IMR-90 (cell line): ENCODE results near the gene FAM20A. TPM values are rescaled to one million over a fixed set of nuclear protein-coding genes. Genes with fewer than 3 reads are reported as not detected.
A peak's percentile ranks its signal among the peaks of the same experiment; 100 is the strongest.

Experiments used
- ATAC-seq: fragments of 200-7000 bp; cut with Tn5 transposase; 2 replicates; pipeline ENCODE4 v1.9.1; 2020; ENCODE audit warnings: low read depth, mild to moderate bottlenecking, moderate library complexity
- BruUV-seq: library from RNA; stranded (reverse); fragments of 400-500 nt; replicated peaks from 2 replicates; lab custom pipeline; 2021; lab: Mats Ljungman, UMichigan
- CTCF ChIA-PET: fragments of 300-600 bp; formaldehyde crosslinking; extraction: SDS; loops from one replicate; lab custom pipeline; 2021; ENCODE audit warnings: antibody characterized with exemption; lab: Yijun Ruan, JAX
- POLR2A ChIA-PET: fragments of 300-600 bp; sonication (Branson Sonifier 250); formaldehyde crosslinking; loops from one replicate; lab custom pipeline; 2022; ENCODE audit warnings: antibody characterized with exemption; ENCODE audit not compliant: unreplicated experiment; lab: Charles Lee
- DNase-seq: peaks from one replicate; pipeline ENCODE4 v3.0.0; 2013
- H2AFZ ChIP-seq: replicated peaks from 2 replicates; pipeline ENCODE3; 2013; ENCODE audit warnings: low read length, mild to moderate bottlenecking; ENCODE audit not compliant: poor library complexity
- H2AK5ac ChIP-seq: 2 replicates; pipeline ENCODE4 v1.6.1; 2013; ENCODE audit warnings: low read depth, low read length, inconsistent platforms
- H2AK9ac ChIP-seq: replicated peaks from 2 replicates; pipeline ENCODE3; 2013; ENCODE audit warnings: mild to moderate bottlenecking, low read depth, low read length, moderate library complexity; ENCODE audit not compliant: poor library complexity
- H2BK120ac ChIP-seq: 2 replicates; pipeline ENCODE4 v1.6.1; 2013; ENCODE audit warnings: low read depth, low read length, inconsistent platforms
- H2BK15ac ChIP-seq: 3 replicates; pipeline ENCODE4 v1.6.1; 2013; ENCODE audit warnings: low read depth, low read length, inconsistent platforms
- H2BK20ac ChIP-seq: 2 replicates; pipeline ENCODE4 v1.6.1; 2013; ENCODE audit warnings: low read depth, mild to moderate bottlenecking, inconsistent platforms, low read length, moderate library complexity
- H2BK5ac ChIP-seq: 2 replicates; pipeline ENCODE4 v1.6.1; 2013; ENCODE audit warnings: mild to moderate bottlenecking, low read depth, low read length, inconsistent platforms; ENCODE audit not compliant: poor library complexity, severe bottlenecking
- H3K14ac ChIP-seq: replicated peaks from 2 replicates; pipeline ENCODE4 v1.6.1; 2013; ENCODE audit warnings: low read depth, low read length, inconsistent platforms
- H3K18ac ChIP-seq: 2 replicates; pipeline ENCODE4 v1.6.1; 2013; ENCODE audit warnings: low read depth, low read length, control low read depth
- H3K23ac ChIP-seq: 2 replicates; pipeline ENCODE4 v1.6.1; 2013; ENCODE audit warnings: low read depth, low read length, inconsistent platforms
- H3K27ac ChIP-seq: 2 replicates; pipeline ENCODE4 v1.5.1; 2013; ENCODE audit warnings: mild to moderate bottlenecking, control low read depth, low read length; ENCODE audit not compliant: insufficient read depth
- H3K27me3 ChIP-seq: 2 replicates; pipeline ENCODE4 v1.6.1; 2013; ENCODE audit warnings: low read length; ENCODE audit not compliant: control insufficient read depth, insufficient read depth
- H3K36me3 ChIP-seq: 2 replicates; pipeline ENCODE4 v1.6.1; 2013; ENCODE audit warnings: low read length, mixed read lengths; ENCODE audit not compliant: control insufficient read depth, insufficient read depth
- H3K4ac ChIP-seq: 2 replicates; pipeline ENCODE4 v1.6.1; 2013; ENCODE audit warnings: low read depth, low read length, inconsistent platforms
- H3K4me1 ChIP-seq: 2 replicates; pipeline ENCODE4 v1.6.1; 2013; ENCODE audit warnings: low read length, mixed read lengths; ENCODE audit not compliant: control insufficient read depth, insufficient read depth
- H3K4me2 ChIP-seq: 2 replicates; pipeline ENCODE4 v1.6.1; 2013; ENCODE audit warnings: low read depth, mild to moderate bottlenecking, control low read depth, low read length, moderate library complexity
- H3K4me3 ChIP-seq: 2 replicates; pipeline ENCODE4 v1.5.1; 2013; ENCODE audit warnings: low read depth, mild to moderate bottlenecking, control low read depth, low read length, moderate library complexity; ENCODE audit not compliant: insufficient read depth
- H3K56ac ChIP-seq: 2 replicates; pipeline ENCODE4 v1.6.1; 2013; ENCODE audit warnings: low read length, inconsistent platforms; ENCODE audit not compliant: insufficient read depth; ENCODE audit errors: extremely low read depth
- H3K79me1 ChIP-seq, 2 experiments: 2 replicates each; pipeline ENCODE4 v1.6.1; 2013; ENCODE audit warnings: low read length in 2 of 2, inconsistent platforms in 1 of 2, low read depth in 1 of 2
- H3K9ac ChIP-seq: 2 replicates; pipeline ENCODE4 v1.6.1; 2013; ENCODE audit warnings: low read depth, low read length, control low read depth
- H3K9me1 ChIP-seq: 2 replicates; pipeline ENCODE4 v1.6.1; 2013; ENCODE audit warnings: low read length, inconsistent platforms; ENCODE audit not compliant: insufficient read depth
- H3K9me3 ChIP-seq: 2 replicates; pipeline ENCODE4 v1.6.1; 2013; ENCODE audit warnings: low read length; ENCODE audit not compliant: control insufficient read depth, insufficient read depth
- H4K20me1 ChIP-seq: 2 replicates; pipeline ENCODE4 v1.6.1; 2013; ENCODE audit warnings: low read length, inconsistent platforms; ENCODE audit not compliant: insufficient read depth
- H4K5ac ChIP-seq: 2 replicates; pipeline ENCODE4 v1.6.1; 2013; ENCODE audit warnings: mild to moderate bottlenecking, low read depth, low read length, control low read depth
- H4K8ac ChIP-seq, 2 experiments: 2 replicates each; pipeline ENCODE4 v1.6.1; 2013; ENCODE audit warnings: low read depth in 2 of 2, low read length in 2 of 2, control low read depth in 1 of 2, inconsistent platforms in 1 of 2
- H4K91ac ChIP-seq: 2 replicates; pipeline ENCODE4 v1.6.1; 2013; ENCODE audit warnings: low read depth, low read length, inconsistent platforms; ENCODE audit not compliant: insufficient read depth
- CTCF ChIP-seq: conservative IDR thresholded peaks from 2 replicates; pipeline ENCODE4 v1.5.1; 2012; ENCODE audit warnings: mild to moderate bottlenecking, low read depth, low read length, improper control_type of control experiment
- POLR2A ChIP-seq: IDR thresholded peaks from 2 replicates; pipeline ENCODE4 v1.6.1; 2012; ENCODE audit warnings: mild to moderate bottlenecking, low read depth, low read length
- WGBS, 2 experiments: methylation state at CpG; one replicate each; pipeline versions ENCODE4 v1.1.5 to v1.1.7; 2013; ENCODE audit warnings: missing lambda C conversion rate in 2 of 2; ENCODE audit not compliant: insufficient read length in 1 of 2; ENCODE audit errors: extremely low coverage in 2 of 2; 5-methylcytosine and 5-hydroxymethylcytosine counted together
- dilution Hi-C: fragments of 300-500 bp; cut with HindIII; formaldehyde crosslinking; loops from one replicate; pipeline ENCODE4 v1.14.3; 2018; ENCODE audit warnings: low sequenced_read_pairs; ENCODE audit not compliant: unreplicated experiment
- in situ Hi-C: fragments of 300-500 bp; cut with MboI; formaldehyde crosslinking; loops from 3 replicates; pipeline ENCODE4 v1.14.3; 2019; ENCODE audit warnings: low sequenced_read_pairs, inconsistent platforms, mixed read lengths
- intact Hi-C: fragments of 100-400 bp; cut with micrococcal nuclease; formaldehyde crosslinking; loops from 2 replicates; pipeline ENCODE4 v1.10.0; 2022
- polyA plus RNA-seq, 3 experiments: library from polyadenylated mRNA; depleted of rRNA; stranded (reverse); fragments of >200 nt; gene quantifications; 2 replicates each; pipeline ENCODE4 v1.2.3, GENCODE V29; 2012; ENCODE audit warnings: low replicate concordance in 1 of 3
- total RNA-seq: library from RNA; depleted of rRNA; stranded (reverse); fragments of >200 nt; gene quantifications from 2 replicates; pipeline ENCODE4 v1.2.3, GENCODE V29; 2012

The FAM20A gene
- total and polyA plus RNA-seq, 2 of the 4 experiments (the other 2 are of a cell fraction) = not detected

- POLR2A ChIA-PET = no interaction called here
- dilution Hi-C loops = no loop called here
- Histone ChIP-seq H3K4ac (no peak overlapping the region), H3K56ac (no peak overlapping the region), H3K9me3 (no peaks in the 10 kb centered on the region), H2BK20ac (no peak overlapping the region), H3K79me1 (peaks cover 13 to 51% of the 10 kb centered on the region in 2 experiments), H3K36me3 (peaks cover 22% of the 10 kb centered on the region), H2BK15ac (no peak overlapping the region), H4K91ac (no peak overlapping the region), H2BK5ac (no peak overlapping the region), H3K18ac (no peak overlapping the region), H2AFZ (no peak overlapping the region), H3K27me3 (no peaks in the 10 kb centered on the region), H4K8ac (no peak overlapping the region), H4K20me1 (peaks cover 49% of the 10 kb centered on the region), H2AK5ac (no peak overlapping the region), H3K9ac (no peak overlapping the region), H4K5ac (no peak overlapping the region), H3K9me1 (peaks cover 6% of the 10 kb centered on the region), H3K14ac (no peak overlapping the region), H2AK9ac (no peak overlapping the region), H3K4me2 (no peak overlapping the region), H3K23ac (no peak overlapping the region), H3K4me3 (no peak overlapping the region), H3K4me1 (peaks cover 1% of the 10 kb centered on the region; the same call in 1 of the 2 replicates), H2BK120ac (no peak overlapping the region), H3K27ac (no peak overlapping the region)
- BruUV-seq = no TSS peak
- in situ Hi-C loops = no loop called here
- intact Hi-C loops = no loop called here
- CTCF ChIA-PET = no interaction called here
- peak; percentile 15 for DNase-seq
- whole genome bisulfite sequencing, 2 experiments = no CpG with 5 or more reads among the region's 1 CpG
- no peak for ATAC-seq
- no peak for TF ChIP-seq CTCF
- no peak for TF ChIP-seq POLR2A
Observed at GRCh38 chr17:68516732-68517131, 84.4 kb downstream of the FAM20A start.
